ENCODE measurements around the gene MRPL24. TPM values are rescaled to one million over a fixed set of nuclear protein-coding genes. Genes with fewer than 3 reads are reported as not detected.

Gene MRPL24
- total and polyA plus RNA-seq, 10 of the 15 experiments (the other 5 are each of a cell fraction or from before 2014, with no cell fraction given), result 87.4 to 269 (median 134) TPM

DNA sequence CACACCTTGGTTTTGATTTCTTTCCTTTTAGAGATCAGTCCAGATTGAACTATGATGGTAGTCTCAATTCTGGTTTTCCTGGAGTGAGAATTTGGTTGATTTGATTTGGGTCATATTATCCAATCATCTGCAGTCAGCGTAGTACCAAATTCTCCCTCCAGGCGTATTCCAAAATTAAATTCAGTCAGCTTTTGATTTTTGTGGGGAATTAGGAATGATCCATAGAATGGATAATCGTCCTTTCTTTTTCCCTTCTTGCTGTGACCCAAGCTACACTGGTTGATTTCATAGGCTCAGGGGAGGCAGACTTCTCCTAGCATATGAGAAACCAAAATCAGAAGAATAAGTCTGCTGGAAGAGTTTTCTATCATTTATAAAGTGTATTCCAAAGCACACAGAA lies 31.3 kb upstream of the MRPL24 start:
- POLR2A ChIA-PET, result interaction anchor here (1.0 to 6.9 kb wide), 3 partner anchors 9 to 232 kb away, joined by 3 to 71 read pairs (median 5); partner anchors contain the start of genes ISG20L2 and METTL25B
- in situ Hi-C loops (cut with MboI) (no loop called here), intact Hi-C loops (cut with micrococcal nuclease; ENCODE audit: unreplicated experiment) (no loop called here)
- Histone ChIP-seq H3K4me2 (ENCODE audit: control insufficient read depth, insufficient read depth) (peak overlapping the region; percentile 28), H3K4me3 (peak overlapping the region; percentile 42; the same call in 1 of the 2 replicates), H4K20me1 (ENCODE audit: control insufficient read depth, insufficient read depth) (no peaks in the 10 kb centered on the region), H2AFZ (ENCODE audit: control insufficient read depth, low read depth, low read length) (no peak overlapping the region), H3K9ac (ENCODE audit: control insufficient read depth, insufficient read depth, low read length) (no peak overlapping the region), H3K27me3 (replicated peaks in 1 of 2; ENCODE audit: control insufficient read depth in 2 of 2, insufficient read depth in 2 of 2, low read length in 1 of 2) (no peaks in the 10 kb centered on the region), H3K9me3 (replicated peaks; ENCODE audit: control insufficient read depth, insufficient read depth, low read length) (no peaks in the 10 kb centered on the region), H3K4me1 (ENCODE audit: control insufficient read depth, insufficient read depth, low read length) (no peaks in the 10 kb centered on the region), H3K36me3 (ENCODE audit: control insufficient read depth in 2 of 2, insufficient read depth in 2 of 2, low read length in 1 of 2) (peaks cover 0 to 13% of the 10 kb centered on the region in 2 experiments; a peak in 2 of 4 replicates), H3K27ac (ENCODE audit: control insufficient read depth, insufficient read depth) (no peak overlapping the region), H3K79me2 (ENCODE audit: control insufficient read depth, insufficient read depth, low read length) (peaks cover 83% of the 10 kb centered on the region)
- no TSS peak for BruUV-seq (replicated peaks)
- 80% methylated on average over 3 of the region's 3 CpGs for WGBS (ENCODE audit: insufficient coverage, insufficient replicate concordance, low lambda C conversion rate, missing lambda C conversion rate)
- no peak for FAIRE-seq
- CTCF ChIA-PET, result interaction anchor here (0.9 to 9.6 kb wide), 17 partner anchors 9 to 145 kb away, joined by 3 to 152 read pairs (median 6); partner anchors contain the start of genes INSRR, ISG20L2, METTL25B and NTRK1
- ATAC-seq, result no peak
- RAD21 ChIA-PET (ENCODE audit: unreplicated experiment), result interaction anchor here (1.4 to 1.9 kb wide), 2 partner anchors 44 to 46 kb away, joined by 5 to 9 read pairs; partner anchors contain the start of gene METTL25B
- SMC1A ChIA-PET (ENCODE audit: uncharacterized antibody, unreplicated experiment), result interaction anchor here (0.8 to 11.8 kb wide), 11 partner anchors 13 to 118 kb away, joined by 3 to 108 read pairs (median 4); partner anchors contain the start of genes ISG20L2, METTL25B and MRPL24
- no peak for DNase-seq (ENCODE audit: low read depth, low spot score)
- TF ChIP-seq NFXL1 (IDR thresholded peaks at IDR 0.05; ENCODE audit: borderline replicate concordance) (no peak), CREB1 (IDR thresholded peaks at IDR 0.05; ENCODE audit: low read depth) (no peak), TAF1 (IDR thresholded peaks at IDR 0.05; ENCODE audit: borderline replicate concordance, low read depth, low read length) (no peak), ZNF274 (IDR thresholded peaks at IDR 0.05; ENCODE audit: insufficient read depth, insufficient read length) (no peak), RUNX3 (IDR thresholded peaks at IDR 0.05; ENCODE audit: low read length) (no peak), YBX1 (IDR thresholded peaks at IDR 0.05) (no peak), STAT1 (conservative IDR thresholded peaks at IDR 0.05) (no peak)
- TF ChIP-seq, protein P1, sequence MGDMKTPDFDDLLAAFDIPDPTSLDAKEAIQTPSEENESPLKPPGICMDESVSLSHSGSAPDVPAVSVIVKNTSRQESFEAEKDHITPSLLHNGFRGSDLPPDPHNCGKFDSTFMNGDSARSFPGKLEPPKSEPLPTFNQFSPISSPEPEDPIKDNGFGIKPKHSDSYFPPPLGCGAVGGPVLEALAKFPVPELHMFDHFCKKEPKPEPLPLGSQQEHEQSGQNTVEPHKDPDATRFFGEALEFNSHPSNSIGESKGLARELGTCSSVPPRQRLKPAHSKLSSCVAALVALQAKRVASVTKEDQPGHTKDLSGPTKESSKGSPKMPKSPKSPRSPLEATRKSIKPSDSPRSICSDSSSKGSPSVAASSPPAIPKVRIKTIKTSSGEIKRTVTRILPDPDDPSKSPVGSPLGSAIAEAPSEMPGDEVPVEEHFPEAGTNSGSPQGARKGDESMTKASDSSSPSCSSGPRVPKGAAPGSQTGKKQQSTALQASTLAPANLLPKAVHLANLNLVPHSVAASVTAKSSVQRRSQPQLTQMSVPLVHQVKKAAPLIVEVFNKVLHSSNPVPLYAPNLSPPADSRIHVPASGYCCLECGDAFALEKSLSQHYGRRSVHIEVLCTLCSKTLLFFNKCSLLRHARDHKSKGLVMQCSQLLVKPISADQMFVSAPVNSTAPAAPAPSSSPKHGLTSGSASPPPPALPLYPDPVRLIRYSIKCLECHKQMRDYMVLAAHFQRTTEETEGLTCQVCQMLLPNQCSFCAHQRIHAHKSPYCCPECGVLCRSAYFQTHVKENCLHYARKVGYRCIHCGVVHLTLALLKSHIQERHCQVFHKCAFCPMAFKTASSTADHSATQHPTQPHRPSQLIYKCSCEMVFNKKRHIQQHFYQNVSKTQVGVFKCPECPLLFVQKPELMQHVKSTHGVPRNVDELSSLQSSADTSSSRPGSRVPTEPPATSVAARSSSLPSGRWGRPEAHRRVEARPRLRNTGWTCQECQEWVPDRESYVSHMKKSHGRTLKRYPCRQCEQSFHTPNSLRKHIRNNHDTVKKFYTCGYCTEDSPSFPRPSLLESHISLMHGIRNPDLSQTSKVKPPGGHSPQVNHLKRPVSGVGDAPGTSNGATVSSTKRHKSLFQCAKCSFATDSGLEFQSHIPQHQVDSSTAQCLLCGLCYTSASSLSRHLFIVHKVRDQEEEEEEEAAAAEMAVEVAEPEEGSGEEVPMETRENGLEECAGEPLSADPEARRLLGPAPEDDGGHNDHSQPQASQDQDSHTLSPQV (IDR thresholded peaks at IDR 0.05), result no peak
- TF ChIP-seq, protein P2, sequence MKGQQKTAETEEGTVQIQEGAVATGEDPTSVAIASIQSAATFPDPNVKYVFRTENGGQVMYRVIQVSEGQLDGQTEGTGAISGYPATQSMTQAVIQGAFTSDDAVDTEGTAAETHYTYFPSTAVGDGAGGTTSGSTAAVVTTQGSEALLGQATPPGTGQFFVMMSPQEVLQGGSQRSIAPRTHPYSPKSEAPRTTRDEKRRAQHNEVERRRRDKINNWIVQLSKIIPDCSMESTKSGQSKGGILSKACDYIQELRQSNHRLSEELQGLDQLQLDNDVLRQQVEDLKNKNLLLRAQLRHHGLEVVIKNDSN (IDR thresholded peaks at IDR 0.05; ENCODE audit: borderline replicate concordance, extremely low read length, insufficient read depth, low read depth, low read length), result no peak
- TF ChIP-seq, protein P3, sequence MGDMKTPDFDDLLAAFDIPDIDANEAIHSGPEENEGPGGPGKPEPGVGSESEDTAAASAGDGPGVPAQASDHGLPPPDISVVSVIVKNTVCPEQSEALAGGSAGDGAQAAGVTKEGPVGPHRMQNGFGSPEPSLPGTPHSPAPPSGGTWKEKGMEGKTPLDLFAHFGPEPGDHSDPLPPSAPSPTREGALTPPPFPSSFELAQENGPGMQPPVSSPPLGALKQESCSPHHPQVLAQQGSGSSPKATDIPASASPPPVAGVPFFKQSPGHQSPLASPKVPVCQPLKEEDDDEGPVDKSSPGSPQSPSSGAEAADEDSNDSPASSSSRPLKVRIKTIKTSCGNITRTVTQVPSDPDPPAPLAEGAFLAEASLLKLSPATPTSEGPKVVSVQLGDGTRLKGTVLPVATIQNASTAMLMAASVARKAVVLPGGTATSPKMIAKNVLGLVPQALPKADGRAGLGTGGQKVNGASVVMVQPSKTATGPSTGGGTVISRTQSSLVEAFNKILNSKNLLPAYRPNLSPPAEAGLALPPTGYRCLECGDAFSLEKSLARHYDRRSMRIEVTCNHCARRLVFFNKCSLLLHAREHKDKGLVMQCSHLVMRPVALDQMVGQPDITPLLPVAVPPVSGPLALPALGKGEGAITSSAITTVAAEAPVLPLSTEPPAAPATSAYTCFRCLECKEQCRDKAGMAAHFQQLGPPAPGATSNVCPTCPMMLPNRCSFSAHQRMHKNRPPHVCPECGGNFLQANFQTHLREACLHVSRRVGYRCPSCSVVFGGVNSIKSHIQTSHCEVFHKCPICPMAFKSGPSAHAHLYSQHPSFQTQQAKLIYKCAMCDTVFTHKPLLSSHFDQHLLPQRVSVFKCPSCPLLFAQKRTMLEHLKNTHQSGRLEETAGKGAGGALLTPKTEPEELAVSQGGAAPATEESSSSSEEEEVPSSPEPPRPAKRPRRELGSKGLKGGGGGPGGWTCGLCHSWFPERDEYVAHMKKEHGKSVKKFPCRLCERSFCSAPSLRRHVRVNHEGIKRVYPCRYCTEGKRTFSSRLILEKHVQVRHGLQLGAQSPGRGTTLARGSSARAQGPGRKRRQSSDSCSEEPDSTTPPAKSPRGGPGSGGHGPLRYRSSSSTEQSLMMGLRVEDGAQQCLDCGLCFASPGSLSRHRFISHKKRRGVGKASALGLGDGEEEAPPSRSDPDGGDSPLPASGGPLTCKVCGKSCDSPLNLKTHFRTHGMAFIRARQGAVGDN (IDR thresholded peaks at IDR 0.05), result no peak
- TF ChIP-seq, protein P4, sequence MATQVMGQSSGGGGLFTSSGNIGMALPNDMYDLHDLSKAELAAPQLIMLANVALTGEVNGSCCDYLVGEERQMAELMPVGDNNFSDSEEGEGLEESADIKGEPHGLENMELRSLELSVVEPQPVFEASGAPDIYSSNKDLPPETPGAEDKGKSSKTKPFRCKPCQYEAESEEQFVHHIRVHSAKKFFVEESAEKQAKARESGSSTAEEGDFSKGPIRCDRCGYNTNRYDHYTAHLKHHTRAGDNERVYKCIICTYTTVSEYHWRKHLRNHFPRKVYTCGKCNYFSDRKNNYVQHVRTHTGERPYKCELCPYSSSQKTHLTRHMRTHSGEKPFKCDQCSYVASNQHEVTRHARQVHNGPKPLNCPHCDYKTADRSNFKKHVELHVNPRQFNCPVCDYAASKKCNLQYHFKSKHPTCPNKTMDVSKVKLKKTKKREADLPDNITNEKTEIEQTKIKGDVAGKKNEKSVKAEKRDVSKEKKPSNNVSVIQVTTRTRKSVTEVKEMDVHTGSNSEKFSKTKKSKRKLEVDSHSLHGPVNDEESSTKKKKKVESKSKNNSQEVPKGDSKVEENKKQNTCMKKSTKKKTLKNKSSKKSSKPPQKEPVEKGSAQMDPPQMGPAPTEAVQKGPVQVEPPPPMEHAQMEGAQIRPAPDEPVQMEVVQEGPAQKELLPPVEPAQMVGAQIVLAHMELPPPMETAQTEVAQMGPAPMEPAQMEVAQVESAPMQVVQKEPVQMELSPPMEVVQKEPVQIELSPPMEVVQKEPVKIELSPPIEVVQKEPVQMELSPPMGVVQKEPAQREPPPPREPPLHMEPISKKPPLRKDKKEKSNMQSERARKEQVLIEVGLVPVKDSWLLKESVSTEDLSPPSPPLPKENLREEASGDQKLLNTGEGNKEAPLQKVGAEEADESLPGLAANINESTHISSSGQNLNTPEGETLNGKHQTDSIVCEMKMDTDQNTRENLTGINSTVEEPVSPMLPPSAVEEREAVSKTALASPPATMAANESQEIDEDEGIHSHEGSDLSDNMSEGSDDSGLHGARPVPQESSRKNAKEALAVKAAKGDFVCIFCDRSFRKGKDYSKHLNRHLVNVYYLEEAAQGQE (IDR thresholded peaks at IDR 0.05; ENCODE audit: low read depth, low read length), result no peak
